Measurements from ENCODE around the gene COL13A1. TPM values are rescaled to one million over a fixed set of nuclear protein-coding genes. Genes with fewer than 3 reads are reported as not detected.

The COL13A1 gene
- total RNA-seq (2014; rRNA removed; shearing (Covaris generic)): 0.05 and 0.18 TPM in 2 replicates

DNA sequence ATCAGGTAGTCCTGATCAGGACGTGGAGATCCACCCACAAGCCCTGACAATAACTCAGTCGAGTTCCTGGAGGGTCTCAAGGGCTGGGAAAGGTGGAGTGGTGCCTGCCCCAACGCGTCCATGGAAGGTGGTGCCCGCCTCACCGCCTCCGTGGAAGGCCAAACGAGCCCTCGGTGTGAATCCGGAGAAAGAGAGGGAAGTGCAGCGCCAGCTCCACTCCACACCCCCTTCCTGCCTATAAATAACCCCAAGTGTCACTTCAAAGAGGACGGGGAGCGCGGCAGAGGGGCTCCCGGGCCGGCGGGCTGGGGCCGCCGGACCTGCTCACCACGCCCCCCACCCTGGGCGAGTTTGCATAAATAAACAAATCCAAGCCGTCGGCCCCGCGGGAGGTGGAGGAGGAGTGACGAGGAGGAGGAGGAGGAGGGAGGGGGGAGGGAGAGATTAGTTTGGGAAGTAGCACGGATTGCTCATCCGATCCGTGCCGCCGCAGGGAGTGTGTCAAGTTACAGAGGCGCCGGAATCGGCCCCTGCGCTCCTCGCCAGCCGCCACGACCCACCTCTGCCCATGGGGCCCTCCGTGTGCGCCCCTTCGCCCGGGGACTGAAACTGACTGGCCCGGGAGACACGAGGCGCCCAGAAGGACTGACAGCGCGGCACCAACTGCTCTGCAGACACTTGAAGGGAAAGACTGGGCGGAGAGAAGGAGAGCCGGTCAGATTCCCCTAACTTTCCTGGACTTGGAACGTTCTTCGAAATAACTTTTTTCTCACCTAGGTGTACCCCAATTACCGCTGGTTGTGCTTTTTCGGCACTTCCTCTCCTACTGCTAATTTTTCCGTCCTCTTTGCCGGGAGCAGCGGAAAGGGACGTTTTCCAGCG is at the start of gene COL13A1:
TSS of gene COL13A1 (plus strand) at position 473 of the 882 bp plus-strand sequence. CDS start 518 bp downstream, outside the sequence.
- no peak for DNase-seq (ENCODE audit: low spot score)

DNA sequence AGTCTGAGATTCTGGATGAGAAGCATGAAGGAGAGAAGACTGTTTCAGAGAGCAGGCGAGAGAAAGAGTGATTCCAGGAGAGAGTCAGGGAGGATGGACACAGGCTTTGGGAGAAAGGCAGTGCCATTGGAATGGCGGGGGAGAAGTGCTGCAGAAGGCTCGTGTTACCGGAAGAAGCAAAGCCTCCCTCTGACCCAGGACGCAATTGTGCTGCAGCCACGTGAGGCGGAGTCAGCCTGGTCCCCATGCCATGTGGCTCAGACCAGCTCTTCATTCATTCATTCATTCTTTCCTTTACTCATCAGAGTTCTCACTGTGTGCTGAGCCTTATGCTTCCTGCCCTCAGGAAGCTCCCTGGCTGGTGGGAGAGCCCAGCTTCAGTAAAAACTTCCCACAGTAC is 49.2 kb upstream of the COL13A1 start:
- no peak for DNase-seq (ENCODE audit: low spot score)

DNA sequence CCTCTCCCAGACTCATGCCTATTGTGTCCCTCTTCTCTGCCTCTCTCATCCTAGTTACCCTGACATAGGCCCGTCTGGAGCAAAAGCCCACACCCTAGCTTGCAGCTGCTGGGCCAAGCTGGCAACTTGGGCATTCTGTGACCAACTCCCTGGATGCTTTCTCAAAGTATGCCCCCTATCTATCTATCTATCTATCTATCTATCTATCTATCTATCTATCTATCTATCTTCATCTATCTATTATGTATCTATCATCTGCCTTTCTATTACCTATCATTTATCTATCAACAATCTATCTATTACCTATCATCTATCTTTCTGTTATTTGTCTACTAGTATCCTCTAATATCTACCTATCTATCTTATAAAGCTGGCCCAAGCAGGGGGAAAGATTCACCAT is 45.4 kb upstream of the COL13A1 start:
- no peak for DNase-seq (ENCODE audit: low spot score)

DNA sequence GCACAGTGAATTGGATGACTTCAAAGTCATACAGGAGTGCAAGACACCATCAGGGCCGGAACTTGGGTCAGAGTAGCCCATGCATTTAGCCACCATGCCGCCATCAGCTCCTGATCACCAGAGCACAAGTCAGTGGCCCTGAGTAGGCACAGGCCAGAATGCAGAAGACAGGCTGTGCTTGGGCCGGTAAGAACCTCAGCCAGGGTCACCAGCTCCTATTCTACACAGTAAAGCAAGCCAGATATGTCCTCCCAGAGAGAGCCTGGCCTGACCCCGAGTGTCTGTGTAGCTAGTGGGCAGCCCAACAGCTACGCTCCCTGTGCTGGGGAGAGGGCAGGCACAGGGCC is 44.5 kb upstream of the COL13A1 start:
- no peak for DNase-seq (ENCODE audit: low spot score)

DNA sequence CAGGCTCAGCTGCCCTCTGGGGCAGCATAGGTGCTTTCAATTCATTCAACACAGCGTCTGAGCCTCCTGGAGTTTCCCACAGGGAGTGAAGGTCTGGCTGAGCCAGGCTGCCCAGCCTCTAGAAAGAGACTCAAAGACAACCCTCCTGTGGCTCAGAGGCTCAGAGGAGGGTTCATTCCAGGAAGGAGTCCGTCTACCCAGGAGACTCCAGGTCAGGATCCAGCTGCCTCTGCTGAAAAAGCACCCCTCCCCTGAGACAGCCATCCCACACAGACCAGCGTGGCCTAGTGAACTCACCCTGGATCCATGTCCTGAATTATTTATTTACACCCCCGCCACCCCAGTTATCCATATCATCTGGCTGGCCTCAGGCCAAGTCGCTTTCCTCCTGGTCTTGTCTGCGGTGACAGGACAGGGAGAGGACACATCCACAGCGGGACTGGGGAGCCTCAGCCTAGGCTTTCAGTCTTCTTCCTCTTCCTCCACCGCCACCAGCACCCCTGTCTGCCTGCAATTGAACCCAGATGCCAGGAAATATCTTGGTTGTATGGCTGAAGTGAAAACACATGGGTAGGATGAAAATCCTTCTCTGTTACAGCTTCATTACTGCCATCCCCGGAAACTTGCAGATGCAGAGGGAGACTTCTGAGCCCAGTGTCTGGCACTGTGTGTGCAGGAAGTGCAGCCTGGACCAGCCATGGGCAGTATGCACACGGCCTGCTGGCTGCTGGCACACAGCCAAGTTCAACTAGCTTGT is 44.0 kb upstream of the COL13A1 start:
- peak; percentile 36 for DNase-seq (ENCODE audit: low spot score)

DNA sequence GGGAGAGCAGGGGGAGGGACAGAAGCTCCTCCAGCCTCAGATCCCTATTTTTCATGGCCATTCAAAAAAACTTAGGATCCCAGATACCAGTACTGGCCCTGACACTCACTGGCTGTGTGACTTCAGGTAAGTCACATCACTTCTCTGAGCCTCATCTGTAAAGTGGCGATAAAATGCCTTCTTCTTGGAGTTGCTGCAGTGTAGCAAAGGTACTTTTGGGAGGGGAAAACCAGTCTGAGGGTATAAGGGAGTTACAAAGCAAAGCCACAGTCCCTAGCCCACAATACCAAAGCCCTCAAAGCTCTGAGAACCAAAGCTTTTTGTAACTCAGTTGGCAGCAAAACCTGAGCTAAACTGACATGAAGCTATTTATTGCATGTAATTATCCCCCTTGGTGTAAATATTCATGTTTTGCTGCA is 43.4 kb upstream of the COL13A1 start:
- DNase-seq (ENCODE audit: low spot score): no peak

DNA sequence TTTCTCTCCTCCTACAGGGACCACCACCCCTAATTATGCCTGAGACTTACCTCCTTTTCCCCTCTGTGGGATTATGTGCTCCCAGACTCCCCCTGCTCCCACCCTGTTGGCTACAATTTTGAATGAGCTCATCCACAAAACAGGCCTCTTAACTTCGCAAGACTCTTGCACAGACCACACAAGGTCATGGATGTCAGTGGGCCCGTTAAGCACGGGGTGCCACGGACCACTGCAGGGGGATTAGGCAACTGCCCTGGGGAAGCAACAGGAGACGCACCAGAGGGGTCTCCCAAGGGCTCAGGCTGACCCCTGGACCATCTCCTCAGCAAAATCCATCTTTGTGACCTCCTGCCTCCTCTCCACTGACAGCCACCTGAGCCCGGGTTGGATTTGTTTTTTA is 42.1 kb upstream of the COL13A1 start:
- DNase-seq (ENCODE audit: low spot score): no peak

DNA sequence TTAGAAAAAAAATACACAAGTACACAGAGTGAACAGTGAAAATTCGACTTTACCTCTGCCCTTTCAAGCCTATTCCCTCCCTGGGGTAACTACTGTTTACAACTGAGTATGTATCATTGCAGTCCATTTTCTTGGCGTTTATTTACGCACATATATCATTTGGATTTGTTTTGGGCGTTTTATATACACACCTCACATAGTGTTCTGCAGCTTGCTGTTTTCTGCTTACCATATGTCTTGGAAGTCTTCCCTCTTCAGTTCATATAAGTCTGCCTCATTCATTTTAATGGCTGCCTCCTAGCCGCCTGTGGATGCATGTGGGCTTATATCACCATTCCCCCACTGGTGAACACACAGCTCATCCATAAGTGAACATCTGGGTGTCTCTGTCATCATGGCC is 41.6 kb upstream of the COL13A1 start:
- DNase-seq (ENCODE audit: low spot score): no peak

DNA sequence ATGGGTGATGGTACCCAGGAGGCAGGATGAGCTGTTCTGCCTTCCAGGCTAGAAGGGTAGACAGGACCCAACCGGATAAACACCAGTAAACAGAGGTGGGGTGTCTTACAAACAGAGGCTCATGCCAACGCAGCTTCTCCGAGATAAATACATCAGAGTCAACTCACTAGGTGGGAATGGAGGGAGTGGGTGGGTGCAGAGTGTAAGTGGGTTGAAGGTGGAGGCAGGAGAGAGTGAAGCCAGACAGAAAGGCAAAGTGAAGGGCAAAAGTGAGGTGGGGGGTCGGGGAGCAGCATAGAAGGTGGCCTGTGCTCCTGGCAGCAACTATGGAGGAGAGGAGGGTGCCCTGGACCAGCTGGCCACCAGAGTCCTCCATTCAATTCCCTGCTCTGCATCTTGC is 40.4 kb upstream of the COL13A1 start:
- DNase-seq (ENCODE audit: low spot score): no peak

DNA sequence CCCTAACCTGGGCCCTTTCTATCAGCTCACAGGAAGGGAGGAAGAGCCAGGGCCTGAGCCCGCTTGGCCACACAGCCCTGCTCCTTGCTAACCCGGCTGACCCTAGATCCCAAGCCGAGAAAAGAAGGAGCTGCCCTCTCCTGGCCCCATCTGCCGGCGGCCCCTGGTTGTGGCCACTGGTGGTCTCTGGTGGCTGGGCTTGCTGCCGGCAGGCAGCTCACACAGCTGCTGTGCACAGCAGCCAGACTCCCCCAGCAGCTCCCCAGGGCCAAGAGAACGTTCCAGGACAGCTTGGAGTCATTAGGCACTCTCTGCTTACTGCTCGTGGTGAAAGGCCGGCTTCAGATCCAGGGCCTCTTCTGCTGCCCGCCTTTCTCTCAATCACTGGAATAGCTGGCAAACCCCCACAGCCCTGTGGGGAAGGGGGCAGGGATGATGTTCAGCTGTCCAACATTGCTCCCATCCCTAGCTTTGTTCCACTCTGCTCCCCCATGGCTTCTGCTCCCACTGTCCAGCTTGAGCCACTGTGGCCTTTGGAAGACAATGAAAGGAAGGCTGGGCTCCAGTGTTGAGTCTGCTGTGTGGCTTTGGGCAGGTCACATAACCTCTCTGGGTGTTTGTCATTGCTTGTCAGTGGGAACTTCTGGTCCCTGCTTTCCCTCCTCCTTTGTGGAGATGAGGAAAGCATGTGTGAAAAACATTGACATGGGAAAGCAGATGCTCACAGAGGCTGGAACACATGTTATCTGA is 35.4 kb upstream of the COL13A1 start:
- DNase-seq (ENCODE audit: low spot score): no peak

DNA sequence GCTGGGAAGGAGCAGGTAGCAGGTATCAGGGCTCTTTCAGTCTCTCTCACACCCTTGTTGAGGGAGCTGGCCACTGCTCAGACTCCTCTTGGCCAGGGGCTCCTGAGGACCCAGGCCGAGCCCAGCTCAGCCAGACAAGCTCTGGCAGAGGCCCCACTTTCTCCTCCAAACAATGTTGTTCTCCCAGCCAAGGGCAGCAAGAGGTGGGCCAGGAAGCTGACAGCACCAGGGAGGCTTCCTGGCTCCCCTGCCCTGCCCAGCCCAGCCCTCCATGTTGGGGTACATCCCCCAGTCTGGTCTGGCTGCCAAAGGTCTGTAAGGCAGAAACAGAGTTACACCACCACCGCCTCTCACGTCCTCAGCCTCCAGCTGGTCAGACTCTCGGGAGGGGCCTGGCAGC is 33.9 kb upstream of the COL13A1 start:
- no peak for DNase-seq (ENCODE audit: low spot score)

DNA sequence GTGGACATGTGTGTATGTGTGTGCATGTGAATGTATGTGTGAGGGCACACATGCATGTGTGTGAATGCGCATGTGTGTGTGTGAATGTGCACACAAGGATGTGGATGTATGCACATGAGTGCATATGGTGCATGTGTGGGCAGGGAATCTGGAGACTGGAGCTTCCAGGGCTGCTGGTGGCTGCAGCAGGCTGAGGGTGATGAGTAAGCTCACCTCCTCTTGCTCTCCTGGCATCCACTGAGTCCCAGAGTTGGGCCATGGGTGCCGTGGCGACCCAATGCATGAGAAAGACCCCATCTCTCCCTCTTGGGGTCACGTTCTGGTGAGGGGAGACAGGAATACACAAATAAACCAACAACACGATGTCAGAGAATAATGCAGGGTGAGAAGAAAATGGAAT is 33.3 kb upstream of the COL13A1 start:
- DNase-seq (ENCODE audit: low spot score): no peak

DNA sequence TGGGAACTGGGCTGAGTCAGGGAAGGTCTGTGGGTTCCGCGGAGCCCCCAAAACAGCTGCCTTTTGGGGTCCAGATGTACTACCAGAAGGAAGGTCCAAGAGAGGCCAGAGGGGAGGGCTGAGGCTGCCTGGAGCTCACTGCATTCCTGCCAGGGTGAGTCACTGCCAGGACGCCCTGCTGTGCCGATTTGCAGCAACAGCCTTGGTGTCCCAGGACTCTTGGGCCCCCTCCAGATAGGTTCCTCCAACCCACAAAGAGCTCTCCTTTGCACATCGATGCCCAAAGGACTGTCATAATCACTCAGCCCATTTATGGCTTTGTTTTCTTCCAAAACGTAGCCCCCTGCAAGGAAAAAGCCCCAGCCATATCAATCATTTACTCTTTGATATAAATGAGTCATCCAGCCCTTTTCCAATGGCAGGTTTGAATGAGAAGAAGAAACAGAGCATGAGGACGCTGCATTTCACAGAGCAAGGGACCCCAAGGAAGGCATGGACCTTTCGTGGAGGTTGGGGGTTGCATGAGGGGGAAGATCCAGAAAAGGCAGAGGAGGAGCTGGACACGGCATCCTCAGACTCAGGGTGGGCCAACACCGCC is 32.2 kb upstream of the COL13A1 start:
- DNase-seq (ENCODE audit: low spot score): peak; percentile 36

DNA sequence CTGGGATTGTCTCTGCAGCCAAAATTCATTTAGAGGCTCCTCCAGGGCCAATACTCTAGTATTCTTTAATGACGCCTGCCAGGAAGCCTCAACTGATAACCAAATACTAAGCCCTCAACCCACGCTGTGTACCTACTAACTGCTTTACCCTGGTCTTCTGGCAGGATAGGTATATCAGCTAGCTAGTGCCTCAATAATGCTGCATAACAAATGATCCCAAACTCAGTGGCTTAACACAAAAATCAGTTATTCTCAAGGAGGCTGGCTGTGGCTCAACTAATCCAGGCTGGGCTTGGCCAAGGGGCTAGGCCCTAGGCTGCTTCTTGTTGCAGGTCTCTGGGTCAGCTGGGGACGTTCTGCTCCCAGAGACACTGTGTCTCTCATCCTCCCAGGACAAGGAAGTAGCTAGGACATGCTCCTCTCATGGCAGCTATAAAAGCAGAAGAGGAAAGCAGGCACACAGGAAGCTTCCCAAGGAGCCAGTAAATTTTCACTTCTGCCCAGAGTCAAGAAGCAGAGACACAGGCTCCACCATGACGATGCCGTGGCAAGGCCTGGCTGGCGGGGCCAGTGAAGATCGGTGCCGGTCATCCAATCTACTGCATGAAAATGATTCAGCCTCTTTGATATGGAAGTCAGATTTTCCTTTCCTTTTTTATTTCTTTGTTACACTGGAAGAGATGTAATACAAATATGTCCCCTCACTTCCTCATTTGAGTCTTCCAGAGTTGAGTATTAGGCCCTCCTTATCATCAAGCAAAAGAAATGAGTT is 28.6 kb upstream of the COL13A1 start:
- no peak for DNase-seq (ENCODE audit: low spot score)

DNA sequence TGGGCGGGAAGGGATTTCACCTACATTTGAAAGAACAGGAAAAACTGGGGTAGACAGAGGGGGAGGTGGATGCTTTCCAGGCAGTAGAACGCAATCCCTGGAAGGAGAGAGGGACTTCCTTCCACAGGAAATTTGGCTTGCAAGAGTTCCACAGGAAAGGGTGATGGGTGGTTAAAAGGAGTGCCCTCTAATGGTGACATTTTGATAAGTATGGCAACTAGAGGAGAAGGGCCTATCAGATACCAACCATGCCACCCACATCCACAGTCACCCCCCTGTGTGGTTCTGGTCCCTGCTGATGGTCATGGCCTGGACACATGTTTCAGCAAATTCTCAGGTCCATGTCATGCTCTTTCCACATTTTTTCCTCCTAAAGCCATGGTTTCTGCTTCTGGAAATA is 27.1 kb upstream of the COL13A1 start:
- no peak for DNase-seq (ENCODE audit: low spot score)

DNA sequence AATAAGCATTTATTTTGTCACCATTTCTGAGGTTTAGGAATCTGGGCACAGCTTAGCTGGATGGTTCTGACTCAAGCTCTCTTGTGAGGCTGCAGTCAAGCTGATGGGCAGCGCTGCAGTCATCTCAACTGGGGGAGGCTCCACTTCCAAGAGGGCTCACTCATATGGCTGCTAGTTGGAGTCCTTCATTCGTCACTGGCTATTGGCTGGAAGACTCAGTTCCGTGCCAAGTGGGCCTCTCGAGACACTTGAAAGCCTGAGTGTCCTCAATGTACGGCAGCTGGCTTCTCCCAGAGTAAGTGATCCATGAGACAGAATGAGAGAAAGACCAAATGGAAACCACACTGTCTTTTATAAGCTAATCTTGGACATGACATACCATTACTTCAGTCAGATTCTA is 21.6 kb upstream of the COL13A1 start:
- no peak for DNase-seq (ENCODE audit: low spot score)

DNA sequence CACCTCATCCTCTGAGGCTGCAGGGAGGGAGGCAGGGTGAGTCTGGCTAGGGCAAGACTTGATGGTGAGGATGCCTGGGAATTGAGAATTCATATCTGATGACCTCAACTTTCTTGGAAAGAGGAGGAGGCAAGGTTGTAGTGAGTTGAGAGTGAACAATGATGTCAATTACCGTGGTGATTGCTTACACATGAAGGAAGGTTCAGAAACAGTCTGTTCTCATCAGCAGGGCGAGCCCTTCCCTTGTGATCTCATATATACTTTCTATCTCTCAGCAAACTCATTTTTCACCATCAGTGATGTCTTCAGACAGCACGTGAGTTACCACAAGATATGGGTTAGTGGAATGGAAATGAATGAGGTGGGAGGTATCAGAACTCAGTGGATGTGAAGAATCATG is 20.1 kb upstream of the COL13A1 start:
- DNase-seq (ENCODE audit: low spot score): no peak

DNA sequence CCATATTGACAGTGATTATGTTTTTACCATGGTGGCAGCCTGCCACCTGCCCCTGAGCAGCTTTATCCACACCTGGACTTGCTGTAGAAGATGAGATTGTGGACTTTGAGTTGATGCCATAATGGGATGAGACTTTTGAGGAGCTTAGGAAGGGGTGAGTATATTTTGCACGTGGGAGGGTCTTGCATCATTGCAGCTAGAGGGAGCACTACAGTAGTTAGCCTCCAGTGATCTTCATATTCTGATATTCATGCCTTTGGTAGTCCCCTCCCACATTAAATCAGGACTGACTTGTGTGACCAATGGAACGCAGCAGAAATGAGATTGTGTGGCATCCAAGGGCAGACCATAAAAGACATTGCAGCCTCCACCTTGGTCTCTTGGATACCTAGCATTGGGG is 18.2 kb upstream of the COL13A1 start:
- no peak for DNase-seq (ENCODE audit: low spot score)

DNA sequence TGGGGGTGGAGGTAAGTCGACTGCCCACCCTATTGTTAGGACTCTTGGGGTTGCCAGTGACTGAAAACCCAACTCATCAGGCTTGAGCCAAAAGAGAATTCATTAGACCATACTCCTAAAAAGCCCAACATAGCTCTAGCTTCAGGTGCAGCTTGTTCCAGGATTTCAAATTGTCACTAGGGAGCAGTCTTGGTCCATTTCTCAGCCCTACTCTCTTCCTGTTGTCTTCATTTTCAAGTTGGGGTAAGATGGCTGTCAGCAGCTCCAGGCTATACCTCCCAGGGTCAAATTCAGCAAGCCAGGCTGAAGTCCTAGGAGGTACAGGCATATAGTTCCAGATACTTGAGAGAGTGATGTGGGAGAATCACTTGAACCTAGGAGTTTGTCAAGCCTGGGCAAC is 14.9 kb upstream of the COL13A1 start:
- DNase-seq (ENCODE audit: low spot score): peak; percentile 27

DNA sequence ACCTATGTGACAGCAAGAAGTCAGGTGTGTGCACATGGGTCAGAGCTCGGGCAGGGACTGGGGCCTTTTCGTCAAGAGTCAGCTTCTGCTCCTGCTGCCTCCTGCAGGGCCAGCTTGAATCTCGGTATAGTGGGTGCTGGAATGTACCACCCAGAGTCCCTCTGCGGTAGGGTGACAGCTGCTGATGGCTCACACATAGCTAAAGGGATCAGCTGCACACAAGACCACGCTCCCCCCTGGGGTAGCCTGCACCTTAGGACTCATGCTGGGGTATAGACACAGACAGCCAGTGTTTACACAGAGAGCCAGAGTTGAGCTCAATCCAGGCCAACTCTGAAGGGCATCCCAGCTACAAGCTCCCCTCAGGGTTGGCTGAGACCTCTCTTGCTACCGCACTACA is 14.0 kb upstream of the COL13A1 start:
- no peak for DNase-seq (ENCODE audit: low spot score)

DNA sequence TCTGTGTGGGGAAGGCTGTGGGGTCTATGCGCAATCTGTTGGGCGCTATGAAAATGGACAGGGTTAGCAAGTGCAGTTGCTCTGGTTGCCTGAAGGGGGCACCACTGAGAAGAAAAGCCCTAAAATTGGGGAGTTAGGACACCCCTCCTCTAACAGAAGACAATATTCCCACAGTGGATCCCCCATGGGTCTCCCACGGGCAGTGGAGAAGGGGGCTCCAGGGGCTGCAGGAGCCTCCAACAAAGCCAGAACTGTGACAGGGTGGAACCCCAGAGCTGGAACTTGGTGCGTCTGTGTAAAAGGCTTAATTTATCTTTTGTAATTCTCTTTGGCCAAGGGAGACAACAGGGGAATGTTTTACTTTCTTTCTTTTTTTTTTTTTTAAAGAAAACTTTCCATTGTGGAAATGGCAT is 12.5 kb upstream of the COL13A1 start:
- DNase-seq (ENCODE audit: low spot score): no peak

Measured in HT-29 (cell line).